ENCODE results near the gene WBP2. TPM values are rescaled to one million over a fixed set of nuclear protein-coding genes. Genes with fewer than 3 reads are reported as not detected.
A peak's percentile ranks its signal among the peaks of the same experiment; 100 is the strongest.

Gene WBP2
- total and polyA plus RNA-seq, 2 of the 13 experiments (the other 11 are each of a cell fraction or from before 2014, with no cell fraction given), result 29.2 to 29.5 TPM

DNA sequence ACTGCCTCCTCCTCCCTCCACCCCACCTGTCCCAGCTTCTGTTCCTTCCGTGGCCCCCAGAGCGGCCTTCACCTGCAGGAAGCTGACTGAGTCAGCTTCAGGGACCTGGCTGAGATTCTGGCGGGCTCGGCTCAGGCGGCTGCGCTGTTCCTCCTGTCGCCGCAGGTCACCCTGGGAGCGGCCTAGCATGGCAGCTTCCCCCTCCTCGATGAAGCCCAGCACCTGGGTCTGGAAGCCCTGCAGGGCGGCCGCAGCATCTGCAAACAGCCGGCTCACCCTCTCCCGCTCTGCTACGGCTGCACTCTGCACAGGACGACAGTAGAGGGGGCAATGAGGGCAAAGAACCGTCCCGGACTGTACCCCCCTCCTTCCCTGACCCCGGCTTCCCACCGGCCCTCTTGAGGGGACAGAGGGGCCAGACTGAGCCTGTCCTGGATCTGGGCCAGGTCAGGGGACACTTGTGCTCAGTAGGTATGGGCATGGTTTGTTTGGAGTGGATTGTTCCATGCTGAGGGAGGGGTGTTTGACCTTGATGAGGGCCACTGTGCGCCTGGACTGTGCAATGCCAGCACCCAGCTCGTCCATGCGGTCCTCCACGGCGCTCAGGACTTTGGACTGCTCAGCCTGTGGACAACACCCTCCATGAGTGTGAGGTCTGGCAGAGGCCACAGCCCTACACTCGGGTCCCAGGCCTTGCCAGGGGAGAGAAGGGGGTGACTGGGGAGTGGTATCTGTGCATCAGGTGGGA is 21.2 kb upstream of the WBP2 start (continued):
- TF ChIP-seq, protein P1, sequence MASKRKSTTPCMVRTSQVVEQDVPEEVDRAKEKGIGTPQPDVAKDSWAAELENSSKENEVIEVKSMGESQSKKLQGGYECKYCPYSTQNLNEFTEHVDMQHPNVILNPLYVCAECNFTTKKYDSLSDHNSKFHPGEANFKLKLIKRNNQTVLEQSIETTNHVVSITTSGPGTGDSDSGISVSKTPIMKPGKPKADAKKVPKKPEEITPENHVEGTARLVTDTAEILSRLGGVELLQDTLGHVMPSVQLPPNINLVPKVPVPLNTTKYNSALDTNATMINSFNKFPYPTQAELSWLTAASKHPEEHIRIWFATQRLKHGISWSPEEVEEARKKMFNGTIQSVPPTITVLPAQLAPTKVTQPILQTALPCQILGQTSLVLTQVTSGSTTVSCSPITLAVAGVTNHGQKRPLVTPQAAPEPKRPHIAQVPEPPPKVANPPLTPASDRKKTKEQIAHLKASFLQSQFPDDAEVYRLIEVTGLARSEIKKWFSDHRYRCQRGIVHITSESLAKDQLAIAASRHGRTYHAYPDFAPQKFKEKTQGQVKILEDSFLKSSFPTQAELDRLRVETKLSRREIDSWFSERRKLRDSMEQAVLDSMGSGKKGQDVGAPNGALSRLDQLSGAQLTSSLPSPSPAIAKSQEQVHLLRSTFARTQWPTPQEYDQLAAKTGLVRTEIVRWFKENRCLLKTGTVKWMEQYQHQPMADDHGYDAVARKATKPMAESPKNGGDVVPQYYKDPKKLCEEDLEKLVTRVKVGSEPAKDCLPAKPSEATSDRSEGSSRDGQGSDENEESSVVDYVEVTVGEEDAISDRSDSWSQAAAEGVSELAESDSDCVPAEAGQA (IDR thresholded peaks at IDR 0.05; ENCODE audit: low read depth), result peak; percentile 84
- TF ChIP-seq, protein P1 (CRISPR knock-in tag; IDR thresholded peaks at IDR 0.05; ENCODE audit: borderline replicate concordance), result 0 out of 2 replicates have a peak, but pooled peaks have one; percentile 7
- TF ChIP-seq, protein P2, sequence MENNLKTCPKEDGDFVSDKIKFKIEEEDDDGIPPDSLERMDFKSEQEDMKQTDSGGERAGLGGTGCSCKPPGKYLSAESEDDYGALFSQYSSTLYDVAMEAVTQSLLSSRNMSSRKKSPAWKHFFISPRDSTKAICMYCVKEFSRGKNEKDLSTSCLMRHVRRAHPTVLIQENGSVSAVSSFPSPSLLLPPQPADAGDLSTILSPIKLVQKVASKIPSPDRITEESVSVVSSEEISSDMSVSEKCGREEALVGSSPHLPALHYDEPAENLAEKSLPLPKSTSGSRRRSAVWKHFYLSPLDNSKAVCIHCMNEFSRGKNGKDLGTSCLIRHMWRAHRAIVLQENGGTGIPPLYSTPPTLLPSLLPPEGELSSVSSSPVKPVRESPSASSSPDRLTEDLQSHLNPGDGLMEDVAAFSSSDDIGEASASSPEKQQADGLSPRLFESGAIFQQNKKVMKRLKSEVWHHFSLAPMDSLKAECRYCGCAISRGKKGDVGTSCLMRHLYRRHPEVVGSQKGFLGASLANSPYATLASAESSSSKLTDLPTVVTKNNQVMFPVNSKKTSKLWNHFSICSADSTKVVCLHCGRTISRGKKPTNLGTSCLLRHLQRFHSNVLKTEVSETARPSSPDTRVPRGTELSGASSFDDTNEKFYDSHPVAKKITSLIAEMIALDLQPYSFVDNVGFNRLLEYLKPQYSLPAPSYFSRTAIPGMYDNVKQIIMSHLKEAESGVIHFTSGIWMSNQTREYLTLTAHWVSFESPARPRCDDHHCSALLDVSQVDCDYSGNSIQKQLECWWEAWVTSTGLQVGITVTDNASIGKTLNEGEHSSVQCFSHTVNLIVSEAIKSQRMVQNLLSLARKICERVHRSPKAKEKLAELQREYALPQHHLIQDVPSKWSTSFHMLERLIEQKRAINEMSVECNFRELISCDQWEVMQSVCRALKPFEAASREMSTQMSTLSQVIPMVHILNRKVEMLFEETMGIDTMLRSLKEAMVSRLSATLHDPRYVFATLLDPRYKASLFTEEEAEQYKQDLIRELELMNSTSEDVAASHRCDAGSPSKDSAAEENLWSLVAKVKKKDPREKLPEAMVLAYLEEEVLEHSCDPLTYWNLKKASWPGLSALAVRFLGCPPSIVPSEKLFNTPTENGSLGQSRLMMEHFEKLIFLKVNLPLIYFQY (CRISPR knock-in tag; IDR thresholded peaks at IDR 0.05; ENCODE audit: borderline replicate concordance), result peak; percentile 90
- TF ChIP-seq, protein P3, sequence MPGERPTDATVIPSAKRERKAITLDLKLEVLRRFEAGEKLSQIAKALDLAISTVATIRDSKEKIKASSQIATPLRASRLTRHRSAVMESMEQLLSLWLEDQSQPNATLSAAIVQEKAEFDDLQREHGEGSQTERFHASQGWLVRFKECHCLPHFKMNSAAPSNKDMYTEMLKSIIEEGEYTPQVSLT (CRISPR knock-in tag; IDR thresholded peaks at IDR 0.05; ENCODE audit: borderline replicate concordance, low read depth), result peak; percentile 98; the same call in 1 of the 2 replicates
- TF ChIP-seq ZXDC (CRISPR knock-in tag; IDR thresholded peaks at IDR 0.05), result no peak; the same call in none of the 2 replicates
- peak; percentile 67 for TF ChIP-seq ZFP90 (CRISPR knock-in tag; IDR thresholded peaks at IDR 0.05; ENCODE audit: borderline replicate concordance)
- peak; percentile 100 for TF ChIP-seq PHF21A (CRISPR knock-in tag; IDR thresholded peaks at IDR 0.05)
- TF ChIP-seq IRF2 (CRISPR knock-in tag; IDR thresholded peaks at IDR 0.05), result peak; percentile 97
- TF ChIP-seq ZMAT3 (CRISPR knock-in tag; conservative IDR thresholded peaks at IDR 0.05), result peak; percentile 86; the same call in 1 of the 2 replicates
- TF ChIP-seq NKX3-1 (CRISPR knock-in tag; IDR thresholded peaks at IDR 0.05), result no peak; the same call in 1 of the 2 replicates
- TF ChIP-seq ZNF280B (CRISPR knock-in tag; IDR thresholded peaks at IDR 0.05; ENCODE audit: borderline replicate concordance), result peak; percentile 95
- peak; percentile 39; the same call in 1 of the 2 replicates for TF ChIP-seq YEATS2 (CRISPR knock-in tag; IDR thresholded peaks at IDR 0.05; ENCODE audit: borderline replicate concordance)
- TF ChIP-seq ZNF225 (CRISPR knock-in tag; IDR thresholded peaks at IDR 0.05), result no peak; the same call in 1 of the 2 replicates

Data from HepG2 (cell line).